ENCODE measurements around the gene HYCC2. TPM values are rescaled to one million over a fixed set of nuclear protein-coding genes. Genes with fewer than 3 reads are reported as not detected.

HYCC2 gene
- total RNA-seq, 1 donor from 2014 or later, result 2.1 TPM

- Histone ChIP-seq H3K27ac (no peak overlapping the region), H3K4me1 (no peaks in the 10 kb centered on the region), H3K9me3 (no peaks in the 10 kb centered on the region), H3K36me3 (no peaks in the 10 kb centered on the region), H3K4me3 (no peak overlapping the region), H3K27me3 (no peaks in the 10 kb centered on the region)
- no peak for DNase-seq (ENCODE audit: low spot score in 2 of 2)
- no peak for TF ChIP-seq CTCF (IDR thresholded peaks at IDR 0.05)
- intact Hi-C loops (cut with DNase I), result no loop called here
These were observed 37.7 kb upstream of the HYCC2 start for GRCh38 chr2:201109186-201109585.

- H3K36me3 ChIP-seq, result no peaks in the 10 kb centered on the region
- no peaks in the 10 kb centered on the region for H3K9me3 ChIP-seq
- H3K27ac ChIP-seq, result no peak overlapping the region
- DNase-seq (ENCODE audit: low spot score in 2 of 2), result no peak
- no peak overlapping the region for H3K4me3 ChIP-seq
- intact Hi-C loops (cut with DNase I), result no loop called here
- no peak for TF ChIP-seq CTCF (IDR thresholded peaks at IDR 0.05)
- no peaks in the 10 kb centered on the region for H3K27me3 ChIP-seq
- H3K4me1 ChIP-seq, result no peaks in the 10 kb centered on the region
These were observed 36.9 kb upstream of the HYCC2 start for GRCh38 chr2:201108341-201108740.

- Histone ChIP-seq H3K27me3 (no peaks in the 10 kb centered on the region), H3K9me3 (no peaks in the 10 kb centered on the region), H3K4me3 (no peak overlapping the region), H3K4me1 (no peaks in the 10 kb centered on the region), H3K36me3 (no peaks in the 10 kb centered on the region), H3K27ac (no peak overlapping the region)
- intact Hi-C loops (cut with DNase I), result no loop called here
- no peak for TF ChIP-seq CTCF (IDR thresholded peaks at IDR 0.05)
- DNase-seq (ENCODE audit: low spot score in 2 of 2), result no peak
These were observed 36.2 kb upstream of the HYCC2 start for GRCh38 chr2:201107624-201108023.

- Histone ChIP-seq H3K36me3 (no peaks in the 10 kb centered on the region), H3K4me1 (no peaks in the 10 kb centered on the region), H3K27ac (no peak overlapping the region), H3K27me3 (no peaks in the 10 kb centered on the region), H3K4me3 (no peak overlapping the region), H3K9me3 (no peaks in the 10 kb centered on the region)
- DNase-seq (ENCODE audit: low spot score in 2 of 2), result no peak
- no peak for TF ChIP-seq CTCF (IDR thresholded peaks at IDR 0.05)
- intact Hi-C loops (cut with DNase I), result no loop called here
These were observed 34.3 kb upstream of the HYCC2 start for GRCh38 chr2:201105759-201106158.

GRCh38 chr2:201100497-201100896, 29.0 kb upstream of the HYCC2 start:
- intact Hi-C loops (cut with DNase I), result no loop called here
- no peaks in the 10 kb centered on the region for H3K4me1 ChIP-seq
- no peak for DNase-seq (ENCODE audit: low spot score in 2 of 2)

More at GRCh38 chr2:201100497-201100896, 29.0 kb upstream of the HYCC2 start:
- H3K9me3 ChIP-seq, result no peaks in the 10 kb centered on the region
- no peak for TF ChIP-seq CTCF (IDR thresholded peaks at IDR 0.05)
- H3K27me3 ChIP-seq, result no peaks in the 10 kb centered on the region
- H3K36me3 ChIP-seq, result no peaks in the 10 kb centered on the region
- H3K4me3 ChIP-seq, result no peak overlapping the region
- H3K27ac ChIP-seq, result no peak overlapping the region

Data from ascending aorta (tissue), 2 donors.